GM21528 (cell line): ENCODE results near the gene ATP1A2.
"Not testable (repeated sequence)": the region's sequence is repeated elsewhere in the genome, so short reads cannot be mapped to it uniquely, and the experiment has no call there.

Source experiments
- ATAC-seq: cut with Tn5 transposase; IDR thresholded peaks from one replicate; pipeline ENCODE4 v1.9.1; 2021; ENCODE audit warnings: mild to moderate bottlenecking, moderate library complexity; ENCODE audit not compliant: unreplicated experiment, low FRiP score

The ATP1A2 gene

DNA sequence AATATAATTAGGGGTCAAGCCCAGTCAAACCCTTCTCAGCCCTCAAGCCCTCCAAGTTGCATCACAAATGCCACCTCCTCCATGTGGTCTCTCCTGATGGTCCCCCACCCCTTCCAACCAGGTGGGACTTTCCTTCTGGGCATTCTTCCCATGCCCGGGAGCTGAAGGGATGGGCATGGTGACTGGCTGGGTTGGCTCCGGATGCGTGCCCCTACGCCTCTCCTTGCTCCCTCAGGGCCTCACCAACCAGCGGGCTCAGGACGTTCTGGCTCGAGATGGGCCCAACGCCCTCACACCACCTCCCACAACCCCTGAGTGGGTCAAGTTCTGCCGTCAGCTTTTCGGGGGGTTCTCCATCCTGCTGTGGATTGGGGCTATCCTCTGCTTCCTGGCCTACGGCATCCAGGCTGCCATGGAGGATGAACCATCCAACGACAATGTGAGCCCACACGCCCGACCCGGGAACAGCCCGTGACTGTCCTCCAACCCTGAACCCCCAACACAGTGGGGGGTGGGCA lies 7.5 kb downstream of the ATP1A2 start:
- no peak for ATAC-seq

DNA sequence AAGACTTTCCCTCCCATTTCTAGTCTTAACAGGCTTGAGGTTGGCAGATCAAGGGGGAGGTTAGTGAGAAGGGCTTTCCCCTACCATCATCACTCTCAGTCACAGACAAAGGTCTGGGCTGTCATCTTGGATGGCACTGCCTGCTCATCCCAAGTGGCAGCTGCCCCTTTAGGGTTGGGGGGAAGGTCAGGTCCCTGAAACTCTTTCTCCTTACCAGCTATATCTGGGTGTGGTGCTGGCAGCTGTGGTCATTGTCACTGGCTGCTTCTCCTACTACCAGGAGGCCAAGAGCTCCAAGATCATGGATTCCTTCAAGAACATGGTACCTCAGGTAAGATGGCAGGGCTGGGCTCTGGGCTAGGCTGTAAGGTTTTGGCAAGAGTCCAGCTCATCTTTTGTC lies 8.2 kb downstream of the ATP1A2 start:
- ATAC-seq: no peak

DNA sequence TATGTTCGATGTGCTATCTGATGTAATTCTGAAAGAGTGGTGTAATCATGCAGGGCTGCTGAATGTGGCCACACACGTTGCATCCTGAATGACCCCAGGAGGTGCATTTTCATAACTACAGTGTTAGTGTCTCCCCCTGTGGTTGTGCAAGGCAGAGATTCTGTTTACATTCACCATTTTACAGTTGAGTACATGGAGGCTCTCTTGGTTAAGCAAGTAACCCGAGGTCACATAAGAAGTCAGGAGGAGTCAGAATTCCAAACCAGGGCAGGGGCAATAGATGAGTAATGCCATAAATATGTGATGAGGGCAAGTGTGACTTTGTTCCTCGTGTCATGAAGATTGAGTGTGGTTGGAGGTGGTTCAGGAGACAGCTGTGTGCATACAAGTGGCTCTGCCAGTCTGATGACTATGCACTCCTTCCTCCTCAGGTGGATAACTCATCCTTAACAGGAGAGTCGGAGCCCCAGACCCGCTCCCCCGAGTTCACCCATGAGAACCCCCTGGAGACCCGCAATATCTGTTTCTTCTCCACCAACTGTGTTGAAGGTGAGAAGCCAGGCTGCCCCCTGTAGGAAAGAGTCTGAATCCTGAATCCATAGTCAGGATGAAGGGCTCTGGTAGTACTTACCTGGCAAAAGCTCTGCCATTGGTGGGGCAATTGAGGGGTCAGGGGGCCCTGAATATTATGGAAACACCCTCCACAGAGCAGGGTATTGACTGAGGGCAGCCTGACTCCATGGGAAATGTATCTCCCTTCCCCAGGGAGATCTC lies 9.3 kb downstream of the ATP1A2 start:
- ATAC-seq: no peak

DNA sequence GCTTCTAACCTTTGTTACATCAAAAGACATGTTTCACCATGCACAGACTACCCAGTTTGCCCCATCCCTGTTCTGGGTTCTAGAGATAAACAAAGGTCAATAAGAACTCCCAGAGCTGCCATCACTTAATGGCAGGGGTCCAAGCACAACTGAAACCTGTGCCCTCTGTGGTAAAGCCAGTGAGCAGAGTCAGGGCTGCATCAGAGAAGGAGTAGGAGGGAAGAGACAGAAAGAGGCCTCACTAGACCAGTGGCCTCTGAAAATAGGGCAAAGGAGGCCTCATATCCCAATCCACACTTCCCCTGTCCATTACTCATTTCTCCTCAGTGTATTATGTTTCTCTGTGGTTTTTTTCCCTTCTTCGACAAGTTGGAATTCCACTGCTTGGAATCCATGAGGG lies 10.2 kb downstream of the ATP1A2 start:
- ATAC-seq: no peak

DNA sequence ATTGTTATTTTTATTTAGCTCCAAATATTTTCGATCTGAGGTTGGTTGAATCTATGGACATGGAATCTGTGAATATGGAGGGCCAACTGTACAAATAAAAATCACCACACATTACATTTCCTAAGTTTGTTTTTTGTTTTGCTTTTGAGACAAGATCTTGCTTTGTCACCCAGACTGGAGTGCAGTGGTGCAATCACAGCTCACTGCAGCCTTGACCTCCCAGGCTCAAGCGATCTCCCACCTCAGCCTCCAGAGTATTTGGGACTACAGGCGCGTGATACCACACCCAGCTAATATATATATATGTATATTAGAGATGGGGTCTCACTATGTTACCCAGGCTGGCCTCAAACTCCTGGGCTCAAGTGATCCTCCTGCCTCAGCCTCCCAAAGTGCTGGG lies 10.8 kb downstream of the ATP1A2 start:
- ATAC-seq: not testable (repeated sequence)

DNA sequence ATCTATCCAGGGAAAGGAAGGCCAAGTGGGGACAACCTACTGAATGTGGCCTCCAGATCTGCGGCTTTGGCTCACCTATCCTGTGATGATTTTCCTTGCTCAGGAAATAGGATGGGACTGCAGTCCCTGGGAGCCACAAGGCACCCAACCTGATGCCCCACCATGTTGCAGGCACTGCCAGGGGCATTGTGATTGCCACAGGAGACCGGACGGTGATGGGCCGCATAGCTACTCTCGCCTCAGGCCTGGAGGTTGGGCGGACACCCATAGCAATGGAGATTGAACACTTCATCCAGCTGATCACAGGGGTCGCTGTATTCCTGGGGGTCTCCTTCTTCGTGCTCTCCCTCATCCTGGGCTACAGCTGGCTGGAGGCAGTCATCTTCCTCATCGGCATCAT lies 11.8 kb downstream of the ATP1A2 start:
- ATAC-seq: no peak

DNA sequence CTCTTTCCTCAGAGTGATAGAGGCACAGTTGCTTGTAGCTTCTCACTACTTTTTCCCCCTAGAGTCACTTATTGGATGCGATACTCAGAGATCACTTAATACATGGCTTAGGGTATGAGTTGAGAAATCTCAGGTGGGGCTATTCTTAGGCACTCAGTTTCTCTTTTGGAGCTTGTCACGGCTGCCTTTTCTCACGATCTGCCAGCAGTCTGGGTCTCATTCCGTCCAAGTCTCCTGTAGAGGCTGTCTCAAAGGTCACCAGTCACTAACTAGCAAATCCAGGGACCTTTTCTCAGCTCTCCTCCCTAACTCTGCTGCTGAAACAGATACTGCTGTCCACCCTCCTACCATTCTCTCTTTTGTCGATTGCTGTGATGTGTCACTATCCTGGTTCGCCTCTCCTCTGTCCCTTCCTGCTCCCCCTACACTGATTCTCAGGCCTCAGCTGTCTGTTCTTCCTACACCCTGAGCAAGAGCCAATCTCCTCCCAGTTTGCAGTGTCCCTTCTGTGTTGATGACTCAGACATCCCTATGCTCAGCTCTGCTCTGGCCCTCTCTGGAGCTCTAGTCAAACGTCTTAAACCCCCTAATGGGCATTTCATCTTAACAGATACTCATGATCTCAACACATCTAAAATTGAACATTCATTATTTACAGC lies 12.4 kb downstream of the ATP1A2 start:
- no peak for ATAC-seq

DNA sequence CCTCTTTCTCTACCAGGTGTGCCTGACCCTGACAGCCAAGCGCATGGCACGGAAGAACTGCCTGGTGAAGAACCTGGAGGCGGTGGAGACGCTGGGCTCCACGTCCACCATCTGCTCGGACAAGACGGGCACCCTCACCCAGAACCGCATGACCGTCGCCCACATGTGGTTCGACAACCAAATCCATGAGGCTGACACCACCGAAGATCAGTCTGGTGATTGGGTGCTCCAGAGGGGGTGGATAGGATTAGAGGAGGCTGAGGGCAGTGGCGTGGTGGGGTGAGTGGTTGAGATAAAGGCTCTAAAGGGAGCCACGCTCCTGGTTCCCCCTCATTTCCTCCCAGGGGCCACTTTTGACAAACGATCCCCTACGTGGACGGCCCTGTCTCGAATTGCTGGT lies 13.1 kb downstream of the ATP1A2 start:
- ATAC-seq: no peak

DNA sequence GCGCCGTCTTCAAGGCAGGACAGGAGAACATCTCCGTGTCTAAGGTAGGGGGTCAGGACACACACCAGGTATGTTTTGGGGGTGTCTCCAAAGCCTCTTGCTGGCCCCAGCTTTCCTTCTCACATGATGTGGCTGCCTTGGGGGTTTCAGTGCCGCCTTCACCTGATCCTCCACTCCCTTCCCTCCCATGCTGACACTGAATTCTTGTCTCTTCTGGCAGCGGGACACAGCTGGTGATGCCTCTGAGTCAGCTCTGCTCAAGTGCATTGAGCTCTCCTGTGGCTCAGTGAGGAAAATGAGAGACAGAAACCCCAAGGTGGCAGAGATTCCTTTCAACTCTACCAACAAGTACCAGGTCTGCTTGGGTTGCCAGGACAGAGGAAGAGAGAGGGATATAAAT lies 13.5 kb downstream of the ATP1A2 start:
- ATAC-seq: no peak

DNA sequence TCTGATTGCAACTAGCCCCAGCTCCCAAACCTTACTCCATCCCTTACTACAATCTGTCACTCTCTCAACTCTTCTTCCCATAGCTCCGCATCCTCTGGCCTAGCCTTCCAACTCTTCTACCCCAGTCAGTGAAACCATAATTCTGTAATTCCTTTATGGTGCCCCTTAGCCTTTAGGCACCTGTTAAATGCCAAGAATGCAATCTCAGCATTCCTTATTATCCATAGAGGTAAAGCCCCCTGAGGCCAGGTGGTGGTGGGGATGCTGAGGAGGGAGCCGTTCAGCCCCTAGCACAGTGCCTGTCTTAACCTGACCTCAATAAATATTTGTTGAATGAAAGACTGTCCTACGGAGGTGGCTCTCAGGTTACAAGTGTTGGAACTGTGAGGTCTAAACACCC lies 14.0 kb downstream of the ATP1A2 start:
- no peak for ATAC-seq

DNA sequence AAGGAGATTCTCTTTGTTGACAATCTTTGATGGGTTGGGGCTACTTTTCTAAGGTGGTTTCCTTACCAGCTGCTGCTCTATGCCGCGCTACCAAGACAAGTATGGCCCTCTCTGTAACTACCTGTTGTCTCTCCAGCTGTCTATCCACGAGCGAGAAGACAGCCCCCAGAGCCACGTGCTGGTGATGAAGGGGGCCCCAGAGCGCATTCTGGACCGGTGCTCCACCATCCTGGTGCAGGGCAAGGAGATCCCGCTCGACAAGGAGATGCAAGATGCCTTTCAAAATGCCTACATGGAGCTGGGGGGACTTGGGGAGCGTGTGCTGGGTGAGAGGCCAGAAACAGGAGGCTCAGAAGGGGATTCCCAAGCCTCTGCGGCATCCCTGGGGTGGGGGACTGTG lies 14.4 kb downstream of the ATP1A2 start:
- no peak for ATAC-seq

DNA sequence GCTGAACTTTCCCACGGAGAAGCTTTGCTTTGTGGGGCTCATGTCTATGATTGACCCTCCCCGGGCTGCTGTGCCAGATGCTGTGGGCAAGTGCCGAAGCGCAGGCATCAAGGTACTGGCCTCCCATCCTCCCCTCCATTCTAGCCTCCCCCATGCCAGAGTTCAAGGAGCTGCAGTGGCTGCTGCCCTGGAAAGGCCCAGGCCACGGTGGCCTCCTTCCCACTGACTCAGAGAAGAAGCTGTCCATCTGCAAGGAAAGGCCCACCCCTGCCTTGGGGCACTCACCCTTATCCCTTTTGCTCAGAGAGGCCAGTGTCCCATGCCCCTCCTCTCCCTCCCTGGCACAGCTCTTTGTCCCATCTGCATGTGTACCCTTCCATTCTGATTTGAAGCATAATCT lies 14.9 kb downstream of the ATP1A2 start:
- ATAC-seq: no peak

DNA sequence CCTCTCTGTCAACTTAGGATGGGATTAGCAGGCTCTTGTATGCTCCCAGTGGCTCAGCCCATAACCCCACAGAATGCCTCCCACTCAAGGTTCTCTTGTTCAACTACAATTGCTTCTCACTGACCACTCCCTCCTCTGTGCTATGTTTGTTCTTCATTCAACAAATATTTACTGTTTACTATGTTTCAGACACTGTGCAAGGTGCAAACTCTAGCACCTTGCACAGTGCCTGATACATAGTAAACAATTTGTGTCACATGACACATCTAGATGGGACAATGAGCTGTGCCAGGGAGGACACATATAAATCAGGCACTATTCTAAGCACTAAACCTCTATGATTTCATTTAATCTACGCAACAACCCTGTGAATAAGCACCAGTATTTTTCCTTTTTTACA lies 15.4 kb downstream of the ATP1A2 start:
- no peak for ATAC-seq

DNA sequence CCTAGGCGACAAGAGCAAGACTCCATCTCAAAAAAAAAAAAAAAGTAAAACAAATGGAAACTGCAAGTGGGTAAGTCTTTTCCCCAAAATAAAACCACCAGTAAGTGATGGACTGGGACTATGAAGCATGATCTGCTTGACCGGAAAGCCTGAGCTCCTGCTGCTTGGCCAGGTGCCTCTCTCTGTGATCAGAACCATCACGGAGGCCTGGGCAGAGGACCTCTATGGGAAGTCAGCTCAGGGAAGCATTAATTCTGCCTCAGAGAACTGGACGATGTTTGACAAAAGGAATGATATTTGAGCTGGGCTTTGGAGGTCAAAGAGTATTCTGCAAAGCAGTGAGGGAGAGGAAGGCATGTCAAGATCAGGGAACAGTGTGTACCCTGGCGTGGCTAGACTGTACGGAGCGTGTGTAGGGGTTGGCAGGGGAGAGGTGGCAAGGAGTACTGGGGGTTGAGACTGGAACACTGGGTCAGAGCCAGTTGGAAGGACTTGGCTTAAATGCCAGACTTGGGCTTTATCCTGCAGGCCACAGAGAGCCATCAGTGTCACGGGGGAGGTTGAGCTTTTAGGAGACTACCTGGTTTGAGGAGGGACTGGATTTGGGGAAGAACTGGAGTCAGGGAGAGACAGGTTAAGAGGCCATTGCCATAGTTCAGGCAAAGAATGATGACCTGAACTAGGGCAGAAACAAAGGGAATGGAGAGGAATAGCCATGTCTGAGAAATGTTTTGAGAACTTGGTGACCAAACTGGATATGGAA lies 16.4 kb downstream of the ATP1A2 start:
- ATAC-seq: no peak

DNA sequence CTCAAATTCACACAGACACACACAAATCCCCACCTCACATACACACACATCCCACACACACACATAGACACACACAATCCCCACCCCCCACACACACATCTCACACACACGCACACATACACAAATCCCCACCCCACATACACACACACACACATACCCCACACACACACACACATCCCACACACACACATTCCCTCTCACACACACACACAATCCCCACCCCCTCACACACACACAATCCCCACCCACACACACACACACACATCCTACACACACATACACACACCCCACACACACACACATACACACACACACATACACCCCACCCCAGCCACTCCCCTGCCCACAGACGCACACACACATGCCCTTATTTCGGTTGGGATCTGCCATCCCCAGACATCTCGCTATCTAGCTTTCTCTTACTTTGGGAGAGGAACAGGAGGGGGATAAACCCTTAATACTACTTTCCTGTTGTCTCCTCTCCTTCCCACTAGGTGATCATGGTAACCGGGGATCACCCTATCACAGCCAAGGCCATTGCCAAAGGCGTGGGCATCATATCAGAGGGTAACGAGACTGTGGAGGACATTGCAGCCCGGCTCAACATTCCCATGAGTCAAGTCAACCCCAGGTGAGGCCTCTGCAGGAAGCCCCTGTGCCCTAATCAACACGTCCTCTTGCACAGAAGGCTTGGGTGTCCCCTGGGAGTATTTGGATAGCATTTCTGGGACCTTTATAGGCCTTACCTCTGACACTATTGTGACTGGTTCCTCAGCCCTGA lies 18.6 kb downstream of the ATP1A2 start:
- ATAC-seq: no peak

DNA sequence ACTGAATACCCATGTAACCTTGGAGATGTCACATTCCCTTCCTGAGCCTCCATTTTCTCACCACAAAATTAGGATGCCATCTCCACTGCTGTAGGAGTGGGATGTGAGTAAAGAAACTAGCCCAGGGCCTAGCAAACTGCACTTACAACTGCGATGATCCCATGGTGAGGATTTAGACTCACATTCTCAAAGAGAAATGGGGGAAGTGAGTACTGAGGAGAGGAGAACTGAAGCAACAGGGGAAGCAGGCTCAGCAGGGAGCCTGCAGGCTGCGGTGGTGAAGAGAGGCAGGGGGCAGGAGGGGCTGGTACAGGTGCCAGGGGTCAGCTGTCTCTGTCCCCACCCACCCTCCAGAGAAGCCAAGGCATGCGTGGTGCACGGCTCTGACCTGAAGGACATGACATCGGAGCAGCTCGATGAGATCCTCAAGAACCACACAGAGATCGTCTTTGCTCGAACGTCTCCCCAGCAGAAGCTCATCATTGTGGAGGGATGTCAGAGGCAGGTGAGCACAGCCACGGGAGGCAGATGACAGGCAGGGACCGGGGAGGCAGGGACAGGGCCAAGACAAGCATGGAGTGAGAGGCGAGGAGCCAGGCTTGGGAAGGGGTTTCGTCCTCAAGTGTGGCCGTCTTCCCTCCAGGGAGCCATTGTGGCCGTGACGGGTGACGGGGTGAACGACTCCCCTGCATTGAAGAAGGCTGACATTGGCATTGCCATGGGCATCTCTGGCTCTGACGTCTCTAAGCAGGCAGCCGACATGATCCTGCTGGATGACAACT lies 19.4 kb downstream of the ATP1A2 start:
- no peak for ATAC-seq

DNA sequence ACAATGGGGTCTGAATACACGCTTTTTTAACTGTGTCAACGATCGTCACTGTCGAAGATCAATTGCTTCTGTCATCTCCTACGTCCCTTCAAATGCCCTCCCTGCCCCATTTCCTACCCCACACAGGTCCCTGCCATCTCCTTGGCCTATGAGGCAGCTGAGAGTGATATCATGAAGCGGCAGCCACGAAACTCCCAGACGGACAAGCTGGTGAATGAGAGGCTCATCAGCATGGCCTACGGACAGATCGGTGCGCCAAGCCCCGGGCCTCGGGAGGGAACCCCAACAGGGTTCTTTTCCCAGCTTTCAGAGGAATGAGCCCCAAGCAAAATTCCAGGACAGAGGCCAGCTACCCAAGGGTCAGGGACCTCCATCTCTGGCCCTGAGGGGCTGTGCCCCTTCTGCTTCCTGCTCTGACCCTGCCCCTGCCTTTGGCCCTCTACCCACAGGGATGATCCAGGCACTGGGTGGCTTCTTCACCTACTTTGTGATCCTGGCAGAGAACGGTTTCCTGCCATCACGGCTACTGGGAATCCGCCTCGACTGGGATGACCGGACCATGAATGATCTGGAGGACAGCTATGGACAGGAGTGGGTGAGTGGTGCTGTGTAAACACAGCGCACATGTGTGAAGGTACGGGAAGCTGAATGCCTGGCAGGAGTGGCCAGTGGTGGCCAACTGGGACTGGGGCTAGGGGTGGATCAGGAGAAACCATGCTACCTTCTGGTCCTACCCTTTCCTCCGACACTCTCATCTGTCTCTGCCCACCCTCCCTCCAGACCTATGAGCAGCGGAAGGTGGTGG lies 20.8 kb downstream of the ATP1A2 start:
- ATAC-seq: no peak

DNA sequence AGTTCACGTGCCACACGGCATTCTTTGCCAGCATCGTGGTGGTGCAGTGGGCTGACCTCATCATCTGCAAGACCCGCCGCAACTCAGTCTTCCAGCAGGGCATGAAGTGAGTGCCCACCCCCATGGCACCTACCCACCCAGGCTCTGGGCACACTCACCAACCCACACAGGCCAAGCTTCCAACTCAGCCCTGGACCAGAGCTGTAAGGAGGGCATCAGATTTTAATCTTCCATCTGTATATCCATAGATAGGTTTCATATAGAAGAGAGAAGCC lies 21.3 kb downstream of the ATP1A2 start:
- no peak for ATAC-seq

DNA sequence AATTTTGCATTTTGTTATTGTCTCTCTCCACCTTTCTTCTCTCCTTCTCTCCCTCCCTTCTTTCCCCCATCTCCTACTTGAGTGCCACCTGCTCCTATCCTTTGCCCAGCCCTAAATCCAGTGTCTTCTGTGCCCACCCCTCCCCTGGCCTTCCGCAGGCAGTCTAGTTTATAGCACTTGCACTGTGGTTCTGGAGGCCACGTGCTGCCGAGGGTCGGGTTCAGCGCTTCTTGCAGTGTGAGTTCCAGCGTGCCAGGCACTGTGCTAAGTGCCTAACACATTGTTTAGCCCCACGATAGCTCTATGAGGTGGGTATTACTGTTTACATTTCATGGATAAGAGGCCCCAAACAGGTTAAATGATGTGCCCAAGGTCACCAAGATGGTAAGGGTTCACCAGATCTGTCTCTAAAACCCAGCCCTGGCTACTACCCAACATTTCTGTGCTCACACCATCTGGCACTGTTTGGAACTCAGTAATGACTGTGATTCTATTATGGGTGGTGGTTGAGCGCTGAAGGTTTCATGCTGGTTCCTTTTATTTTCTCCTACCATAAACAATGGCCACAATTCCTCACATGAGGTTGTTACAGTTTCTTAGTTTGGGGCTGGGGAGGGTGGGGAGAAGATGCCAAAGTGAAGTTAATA lies 21.8 kb downstream of the ATP1A2 start:
- ATAC-seq: no peak
